HL-60 (cell line): ENCODE data around the gene IQSEC3.
"Not testable (repeated sequence)": the region's sequence is repeated elsewhere in the genome, so short reads cannot be mapped to it uniquely, and the experiment has no call there.

Experiments
- GABPA ChIP-seq: IDR thresholded peaks from 2 replicates; pipeline ENCODE4 v1.6.1; 2012; ENCODE audit warnings: low read depth
- POLR2AphosphoS5 ChIP-seq: IDR thresholded peaks from 2 replicates; pipeline ENCODE4 v1.6.1; 2012; ENCODE audit warnings: low read depth
- REST ChIP-seq: IDR thresholded peaks from 2 replicates; pipeline ENCODE4 v1.6.1; 2012; ENCODE audit warnings: low read depth; ENCODE audit not compliant: insufficient replicate concordance
- TF ChIP-seq, protein P1 (sequence below): IDR thresholded peaks from one replicate; pipeline ENCODE4 v1.5.1; 2011; ENCODE audit warnings: low read length, control low read depth, inconsistent platforms; ENCODE audit not compliant: insufficient read depth

DNA sequence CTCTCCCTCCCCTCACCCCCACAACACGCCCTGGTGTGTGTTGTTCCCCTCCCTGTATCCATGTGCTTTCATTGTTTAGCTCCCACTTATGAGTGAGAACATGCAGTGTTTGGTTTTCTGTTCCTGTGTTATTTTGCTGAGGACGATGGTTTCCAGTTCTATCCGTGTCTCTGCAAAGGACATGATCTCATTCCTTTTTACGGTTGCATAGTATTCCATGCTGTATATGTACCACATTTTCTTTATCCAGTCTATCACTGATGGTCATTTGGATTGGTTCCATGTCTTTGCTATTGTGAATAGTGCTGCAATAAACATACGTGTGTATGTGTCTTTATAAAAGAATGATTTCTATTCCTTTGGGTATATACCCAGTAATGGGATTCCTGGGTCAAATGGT is 20.0 kb upstream of the IQSEC3 start:
- TF ChIP-seq, protein P1, sequence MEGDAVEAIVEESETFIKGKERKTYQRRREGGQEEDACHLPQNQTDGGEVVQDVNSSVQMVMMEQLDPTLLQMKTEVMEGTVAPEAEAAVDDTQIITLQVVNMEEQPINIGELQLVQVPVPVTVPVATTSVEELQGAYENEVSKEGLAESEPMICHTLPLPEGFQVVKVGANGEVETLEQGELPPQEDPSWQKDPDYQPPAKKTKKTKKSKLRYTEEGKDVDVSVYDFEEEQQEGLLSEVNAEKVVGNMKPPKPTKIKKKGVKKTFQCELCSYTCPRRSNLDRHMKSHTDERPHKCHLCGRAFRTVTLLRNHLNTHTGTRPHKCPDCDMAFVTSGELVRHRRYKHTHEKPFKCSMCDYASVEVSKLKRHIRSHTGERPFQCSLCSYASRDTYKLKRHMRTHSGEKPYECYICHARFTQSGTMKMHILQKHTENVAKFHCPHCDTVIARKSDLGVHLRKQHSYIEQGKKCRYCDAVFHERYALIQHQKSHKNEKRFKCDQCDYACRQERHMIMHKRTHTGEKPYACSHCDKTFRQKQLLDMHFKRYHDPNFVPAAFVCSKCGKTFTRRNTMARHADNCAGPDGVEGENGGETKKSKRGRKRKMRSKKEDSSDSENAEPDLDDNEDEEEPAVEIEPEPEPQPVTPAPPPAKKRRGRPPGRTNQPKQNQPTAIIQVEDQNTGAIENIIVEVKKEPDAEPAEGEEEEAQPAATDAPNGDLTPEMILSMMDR: not testable (repeated sequence)
- TF ChIP-seq POLR2AphosphoS5, REST, GABPA: not testable (repeated sequence)
